Fibroblast of skin of left quadriceps (primary cell): ENCODE data around the gene HNRNPUL1.
"Not testable (repeated sequence)": the region's sequence is repeated elsewhere in the genome, so short reads cannot be mapped to it uniquely, and the experiment has no call there.

ENCODE experiments used
- DNase-seq, 2 experiments: peaks; one replicate each; pipeline ENCODE4 v3.0.0-alpha.2; 2013; ENCODE audit warnings: low read depth in 2 of 2

Gene HNRNPUL1

GRCh38 chr19:41276231-41276630, 12.1 kb downstream of the HNRNPUL1 start:
- DNase-seq, result no peak

- no peak for DNase-seq
These were observed 14.3 kb downstream of the HNRNPUL1 start for GRCh38 chr19:41278478-41278877.

GRCh38 chr19:41288673-41289530, 24.7 kb downstream of the HNRNPUL1 start:
- no peak for DNase-seq

- DNase-seq, result not testable (repeated sequence)
These were observed 25.6 kb downstream of the HNRNPUL1 start for GRCh38 chr19:41289814-41290213.

- no peak for DNase-seq
These were observed 30.2 kb downstream of the HNRNPUL1 start for GRCh38 chr19:41294393-41294792.

- no peak for DNase-seq
These were observed 31.3 kb downstream of the HNRNPUL1 start for GRCh38 chr19:41295499-41295898.

GRCh38 chr19:41296433-41296871, 32.3 kb downstream of the HNRNPUL1 start:
- DNase-seq, result no peak

- DNase-seq, result no peak
These were observed 33.6 kb downstream of the HNRNPUL1 start for GRCh38 chr19:41297628-41298347.

GRCh38 chr19:41298348-41298964, 34.3 kb downstream of the HNRNPUL1 start:
- DNase-seq, result no peak

GRCh38 chr19:41299046-41299754, 35.0 kb downstream of the HNRNPUL1 start:
- no peak for DNase-seq

- DNase-seq, result no peak
These were observed 35.5 kb downstream of the HNRNPUL1 start for GRCh38 chr19:41299755-41300089.

GRCh38 chr19:41300555-41300954, 36.4 kb downstream of the HNRNPUL1 start:
- DNase-seq, result no peak

- DNase-seq, result no peak
These were observed 38.6 kb downstream of the HNRNPUL1 start for GRCh38 chr19:41302624-41303351.

GRCh38 chr19:41303954-41304353, 39.8 kb downstream of the HNRNPUL1 start:
- DNase-seq, result no peak

GRCh38 chr19:41304706-41305483, 40.7 kb downstream of the HNRNPUL1 start:
- no peak for DNase-seq

- DNase-seq, result no peak
These were observed 42.0 kb downstream of the HNRNPUL1 start for GRCh38 chr19:41305927-41306793.

- DNase-seq, result no peak
These were observed 43.1 kb downstream of the HNRNPUL1 start for GRCh38 chr19:41307090-41307875.

- no peak for DNase-seq
These were observed 43.8 kb downstream of the HNRNPUL1 start for GRCh38 chr19:41307954-41308449.
